A549 (cell line): ENCODE data around the gene GALNTL6.

Source experiments
- BHLHE40 ChIP-seq: IDR thresholded peaks from 2 replicates; pipeline ENCODE4 v1.6.1; 2012; ENCODE audit warnings: low read depth, low read length, inconsistent platforms
- CHD2 ChIP-seq: fragments of 150-350 bp; IDR thresholded peaks from 2 replicates; pipeline ENCODE4 v1.6.1; 2014; ENCODE audit warnings: low read length; ENCODE audit not compliant: partially characterized antibody
- CTCF ChIP-seq: fragments of >200 bp; sonication (Bioruptor Twin); formaldehyde crosslinking; IDR thresholded peaks from 3 replicates; pipeline ENCODE4 v1.5.1; 2016
- FOSL2 ChIP-seq, 2 experiments: fragments of 450-650 bp in 1 of 2; fragments of >200 bp in 1 of 2; sonication (Bioruptor Twin) in 1 of 2; formaldehyde crosslinking; IDR thresholded peaks; 2 replicates each; pipeline versions ENCODE4 v1.5.0 to v1.6.1; 2016 to 2020; ENCODE audit warnings: mild to moderate bottlenecking in 1 of 2, moderate library complexity in 1 of 2
- JUNB ChIP-seq: fragments of >200 bp; sonication (Bioruptor Twin); formaldehyde crosslinking; IDR thresholded peaks from 2 replicates; pipeline ENCODE4 v1.6.1; 2016
- POLR2A ChIP-seq: IDR thresholded peaks from 2 replicates; pipeline ENCODE4 v1.6.1; 2012; ENCODE audit warnings: mild to moderate bottlenecking, low read length
- POLR2AphosphoS2 ChIP-seq: conservative IDR thresholded peaks from 2 replicates; pipeline ENCODE4 v1.6.1; 2012; ENCODE audit warnings: low read length, improper control_type of control experiment, inconsistent platforms
- RAD21 ChIP-seq, 2 experiments: fragments of >200 bp in 1 of 2; sonication (Bioruptor Twin) in 1 of 2; formaldehyde crosslinking in 1 of 2; IDR thresholded peaks in 1 of 2; conservative IDR thresholded peaks in 1 of 2; 2 replicates in 1 of 2; 3 replicates in 1 of 2; pipeline ENCODE4 v1.6.1; 2012 to 2018; ENCODE audit warnings: inconsistent platforms in 1 of 2
- RARB ChIP-seq: fragments of 250-450 bp; sonication (Bioruptor Pico); IDR thresholded peaks from 2 replicates; pipeline ENCODE4 v1.8.0; 2021; ENCODE audit warnings: mild to moderate bottlenecking, moderate library complexity
- USF2 ChIP-seq: fragments of 450-650 bp; IDR thresholded peaks from 2 replicates; pipeline ENCODE4 v1.6.1; 2014; ENCODE audit warnings: antibody characterized with exemption

GRCh38 chr4:171981185-171981584, 168.0 kb downstream of the GALNTL6 start:
- no peak for TF ChIP-seq RAD21 (conservative IDR thresholded peaks at IDR 0.05 in 1 of 2, IDR thresholded peaks at IDR 0.05 in 1 of 2)
- TF ChIP-seq CTCF, result no peak
- no peak for TF ChIP-seq POLR2A
- TF ChIP-seq CHD2, result no peak
- no peak for TF ChIP-seq BHLHE40
- TF ChIP-seq POLR2AphosphoS2, result no peak
- no peak for TF ChIP-seq USF2
- TF ChIP-seq RARB (CRISPR knock-in tag), result no peak
- no peak for TF ChIP-seq JUNB
- no peak for TF ChIP-seq FOSL2 (IDR thresholded peaks at IDR 0.05)
- no peak for TF ChIP-seq FOSL2 (CRISPR knock-in tag; IDR thresholded peaks at IDR 0.05)
